22Rv1 (cell line): ENCODE data around the gene SLC35E2B.
"Not testable (repeated sequence)": the region's sequence is repeated elsewhere in the genome, so short reads cannot be mapped to it uniquely, and the experiment has no call there.

Experiments used
- ZFX ChIP-seq: fragments of 450-650 bp; IDR thresholded peaks from 2 replicates; pipeline ENCODE4 v1.6.1; 2017; ENCODE audit warnings: antibody characterized with exemption, borderline replicate concordance
- TF ChIP-seq, protein P1 (sequence below): fragments of 450-650 bp; IDR thresholded peaks from 2 replicates; pipeline ENCODE4 v1.5.1; 2017; ENCODE audit warnings: mild to moderate bottlenecking

DNA sequence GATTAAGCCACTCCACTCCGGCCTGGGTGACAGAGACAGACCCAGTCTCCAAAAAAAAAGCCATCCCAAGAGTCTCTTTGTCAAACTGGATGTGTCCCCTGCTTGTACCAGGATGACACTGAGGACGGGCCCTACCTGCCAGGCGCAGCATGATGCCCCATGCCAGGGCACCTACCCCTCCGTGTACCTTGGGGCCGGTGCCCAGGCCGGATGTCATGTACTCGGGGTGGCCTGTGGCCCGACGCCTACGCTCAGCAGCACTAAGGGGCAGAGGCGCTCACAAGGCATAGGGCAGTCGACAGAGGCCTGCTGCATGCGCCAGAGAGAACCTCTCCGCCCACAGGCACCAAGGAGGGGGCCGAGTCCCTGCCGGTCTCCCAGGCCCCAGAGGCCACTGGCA, 53.2 kb downstream of the SLC35E2B start:
- TF ChIP-seq, protein P1, sequence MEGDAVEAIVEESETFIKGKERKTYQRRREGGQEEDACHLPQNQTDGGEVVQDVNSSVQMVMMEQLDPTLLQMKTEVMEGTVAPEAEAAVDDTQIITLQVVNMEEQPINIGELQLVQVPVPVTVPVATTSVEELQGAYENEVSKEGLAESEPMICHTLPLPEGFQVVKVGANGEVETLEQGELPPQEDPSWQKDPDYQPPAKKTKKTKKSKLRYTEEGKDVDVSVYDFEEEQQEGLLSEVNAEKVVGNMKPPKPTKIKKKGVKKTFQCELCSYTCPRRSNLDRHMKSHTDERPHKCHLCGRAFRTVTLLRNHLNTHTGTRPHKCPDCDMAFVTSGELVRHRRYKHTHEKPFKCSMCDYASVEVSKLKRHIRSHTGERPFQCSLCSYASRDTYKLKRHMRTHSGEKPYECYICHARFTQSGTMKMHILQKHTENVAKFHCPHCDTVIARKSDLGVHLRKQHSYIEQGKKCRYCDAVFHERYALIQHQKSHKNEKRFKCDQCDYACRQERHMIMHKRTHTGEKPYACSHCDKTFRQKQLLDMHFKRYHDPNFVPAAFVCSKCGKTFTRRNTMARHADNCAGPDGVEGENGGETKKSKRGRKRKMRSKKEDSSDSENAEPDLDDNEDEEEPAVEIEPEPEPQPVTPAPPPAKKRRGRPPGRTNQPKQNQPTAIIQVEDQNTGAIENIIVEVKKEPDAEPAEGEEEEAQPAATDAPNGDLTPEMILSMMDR, result not testable (repeated sequence)
- not testable (repeated sequence) for TF ChIP-seq ZFX
